Activated T-helper 9 cell treated with anti-CD3 and anti-CD28 coated beads, Interleukin-2, amount 50 U/mL, for 16 hours (primary cell): ENCODE results near the gene PSAPL1.
"Not testable (repeated sequence)": the region's sequence is repeated elsewhere in the genome, so short reads cannot be mapped to it uniquely, and the experiment has no call there.

Source experiments
- DNase-seq: peaks from one replicate; pipeline ENCODE4 v3.0.0-alpha.2; 2020; ENCODE audit warnings: low read depth

Gene PSAPL1

GRCh38 chr4:7458477-7458876, 23.7 kb upstream of the PSAPL1 start:
- DNase-seq, result no peak

- no peak for DNase-seq
Measured at GRCh38 chr4:7458066-7458425, 23.3 kb upstream of the PSAPL1 start.

GRCh38 chr4:7457201-7458065, 22.7 kb upstream of the PSAPL1 start:
- no peak for DNase-seq

DNA sequence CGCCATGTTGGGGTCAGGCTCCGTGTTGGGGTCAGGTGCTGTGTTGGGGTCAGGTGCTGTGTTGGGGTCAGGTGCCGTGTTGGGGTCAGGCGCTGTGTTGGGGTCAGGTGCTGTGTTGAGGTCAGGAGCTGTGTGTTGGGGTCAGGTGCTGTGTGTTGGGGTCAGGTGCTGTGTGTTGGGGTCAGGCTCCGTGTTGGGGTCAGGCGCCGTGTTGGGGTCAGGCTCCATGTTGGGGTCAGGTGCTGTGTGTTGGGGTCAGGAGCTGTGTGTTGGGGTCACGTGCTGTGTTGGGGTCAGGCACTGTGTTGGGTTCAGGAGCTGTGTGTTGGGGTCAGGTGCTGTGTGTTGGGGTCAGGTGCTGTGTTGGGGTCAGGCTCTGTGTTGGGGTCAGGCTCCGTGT, 18.1 kb upstream of the PSAPL1 start:
- DNase-seq, result not testable (repeated sequence)

DNA sequence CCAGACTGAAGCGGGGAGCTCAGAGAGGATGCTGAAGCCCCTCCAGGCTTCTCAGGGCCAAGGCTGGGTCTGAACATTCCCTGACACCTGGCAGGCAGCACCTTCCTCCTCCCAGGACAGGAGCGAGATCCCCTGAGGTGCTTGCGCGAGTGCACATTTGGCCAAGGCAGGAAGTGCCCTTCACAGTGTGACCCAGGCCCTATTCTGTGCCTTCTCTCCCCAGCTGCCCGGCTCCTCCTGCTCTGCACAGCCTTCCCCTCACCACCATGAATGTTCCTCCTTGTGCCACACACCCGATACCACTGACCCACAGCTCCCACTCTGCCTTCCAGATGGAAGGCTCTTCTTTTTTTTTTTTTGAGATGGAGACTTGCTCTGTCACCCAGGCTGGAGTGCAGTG, 17.1 kb upstream of the PSAPL1 start:
- no peak for DNase-seq

GRCh38 chr4:7451434-7451789, 16.7 kb upstream of the PSAPL1 start:
- DNase-seq, result no peak

DNA sequence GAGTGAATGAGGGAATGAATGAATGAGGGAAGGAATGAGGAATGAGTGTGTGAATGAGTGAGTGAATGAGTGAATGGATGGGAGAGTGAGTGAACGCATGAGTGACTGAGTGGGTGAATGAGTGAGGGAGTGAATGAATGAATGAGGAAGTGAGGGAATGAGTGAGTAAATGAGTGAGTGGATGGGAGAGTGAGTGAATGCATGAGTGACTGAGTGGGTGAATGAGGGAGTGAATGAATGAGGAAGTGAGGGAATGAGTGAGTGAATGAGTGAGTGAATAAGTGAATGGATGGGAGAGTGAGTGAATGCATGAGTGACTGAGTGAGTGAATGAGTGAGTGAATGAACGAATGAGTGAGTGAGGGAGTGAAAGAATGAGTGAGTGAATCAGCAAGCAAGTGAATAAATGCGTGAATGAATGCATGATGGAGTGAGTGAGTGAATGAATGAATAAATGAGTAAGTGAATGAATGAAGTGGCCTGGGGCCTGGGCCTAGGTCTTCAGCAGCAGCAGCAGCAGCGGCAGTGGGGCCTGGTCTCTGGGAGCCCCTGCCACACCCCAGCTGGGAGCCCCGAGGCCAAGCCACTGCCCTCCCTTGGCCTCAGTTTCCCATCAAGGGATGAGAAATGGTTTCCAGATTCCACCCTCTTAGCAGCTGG, 16.2 kb upstream of the PSAPL1 start:
- no peak for DNase-seq

- DNase-seq, result no peak
Measured at GRCh38 chr4:7448036-7448435, 13.3 kb upstream of the PSAPL1 start.

GRCh38 chr4:7447236-7447635, 12.5 kb upstream of the PSAPL1 start:
- no peak for DNase-seq

- DNase-seq, result no peak
Measured at GRCh38 chr4:7444731-7445130, 10.0 kb upstream of the PSAPL1 start.

DNA sequence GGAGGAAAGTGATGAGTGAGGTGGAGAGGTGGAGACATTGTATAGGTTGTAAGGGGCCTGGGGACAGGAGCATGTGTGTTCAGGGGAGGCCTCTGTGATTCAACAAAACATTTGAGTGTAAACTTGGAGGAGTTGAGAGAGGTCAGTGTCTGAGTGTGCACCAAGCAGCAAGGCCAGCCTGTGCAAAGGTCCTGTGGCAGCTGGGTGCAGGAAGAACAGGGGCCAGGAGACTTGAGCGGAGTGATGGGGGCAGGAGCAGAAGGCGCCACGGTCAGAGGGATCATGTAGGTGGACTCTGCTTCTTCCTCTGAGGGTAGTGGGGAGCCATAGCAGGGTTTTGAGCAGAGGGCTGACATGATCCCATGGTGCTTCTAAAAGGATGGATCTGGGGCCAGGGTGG, 9.6 kb upstream of the PSAPL1 start:
- no peak for DNase-seq

DNA sequence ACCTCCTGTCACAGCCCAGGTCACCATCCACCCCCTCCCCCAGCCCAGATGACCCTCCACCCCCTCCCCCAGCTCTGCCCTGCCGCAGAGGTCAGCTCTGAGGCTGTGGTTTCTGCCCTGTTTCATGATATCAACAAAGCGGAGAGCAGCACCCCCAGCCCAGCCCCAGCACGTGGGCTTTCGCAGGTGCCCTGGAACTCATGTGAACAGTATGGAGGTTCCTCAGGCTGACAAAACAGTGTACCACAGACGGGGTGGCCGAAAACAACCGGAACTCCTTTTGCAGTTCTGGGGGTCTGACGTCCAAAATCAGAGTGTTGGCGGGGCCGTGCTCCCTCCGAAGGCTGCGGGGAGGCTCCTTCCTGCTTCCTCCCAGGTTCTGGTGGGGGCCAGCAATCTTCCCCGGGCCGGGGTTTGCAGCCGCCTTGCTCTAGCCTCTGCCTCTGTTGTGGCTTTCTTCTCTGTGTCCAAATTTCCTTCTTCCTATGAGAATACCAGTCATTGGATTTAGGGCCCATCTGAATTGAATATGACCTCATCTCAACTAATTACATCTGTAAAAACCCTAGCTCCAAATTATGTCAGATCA, 7.9 kb upstream of the PSAPL1 start:
- no peak for DNase-seq

- DNase-seq, result no peak
Measured at GRCh38 chr4:7441201-7441600, 6.5 kb upstream of the PSAPL1 start.

DNA sequence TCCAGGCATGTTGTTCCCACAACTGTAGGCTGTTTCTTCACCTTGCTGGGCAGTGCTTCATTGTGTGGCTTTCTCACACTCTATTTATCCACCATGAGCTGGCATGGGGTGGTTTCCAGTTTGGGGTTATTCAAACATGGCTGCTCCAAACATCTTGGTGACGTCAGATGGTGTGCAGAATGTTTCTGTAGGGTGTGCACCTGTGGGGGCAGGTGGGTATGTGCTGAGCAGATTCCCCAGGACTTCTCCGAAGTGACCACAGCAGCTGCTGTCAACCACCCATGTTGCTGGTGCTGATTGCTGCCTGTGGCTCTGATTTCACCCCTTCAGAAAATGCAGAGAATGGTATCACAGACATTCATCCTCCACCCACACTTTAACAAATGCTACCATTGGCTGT, 5.0 kb upstream of the PSAPL1 start:
- no peak for DNase-seq

DNA sequence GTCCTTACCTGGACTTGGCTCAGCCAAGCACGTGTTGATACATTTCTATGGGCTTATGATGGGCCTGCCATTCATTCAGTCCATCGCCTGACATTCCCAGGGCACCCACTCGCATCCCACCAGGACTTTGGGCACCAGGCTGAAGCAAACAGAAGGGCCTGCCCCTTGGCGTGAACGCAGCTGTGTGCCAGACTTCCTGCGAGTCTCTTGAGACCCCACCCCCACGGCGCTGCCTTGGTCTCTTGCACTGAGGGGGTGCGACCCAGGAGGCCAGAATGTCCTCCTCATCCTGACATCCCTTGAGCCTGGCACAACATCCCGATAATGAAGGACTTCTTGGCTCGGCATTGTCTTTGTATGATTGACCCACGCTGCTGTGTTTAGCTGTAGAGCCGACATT, 1.5 kb upstream of the PSAPL1 start:
- DNase-seq, result no peak

GRCh38 chr4:7435471-7436061, 836 bp upstream of the PSAPL1 start:
- no peak for DNase-seq

DNA sequence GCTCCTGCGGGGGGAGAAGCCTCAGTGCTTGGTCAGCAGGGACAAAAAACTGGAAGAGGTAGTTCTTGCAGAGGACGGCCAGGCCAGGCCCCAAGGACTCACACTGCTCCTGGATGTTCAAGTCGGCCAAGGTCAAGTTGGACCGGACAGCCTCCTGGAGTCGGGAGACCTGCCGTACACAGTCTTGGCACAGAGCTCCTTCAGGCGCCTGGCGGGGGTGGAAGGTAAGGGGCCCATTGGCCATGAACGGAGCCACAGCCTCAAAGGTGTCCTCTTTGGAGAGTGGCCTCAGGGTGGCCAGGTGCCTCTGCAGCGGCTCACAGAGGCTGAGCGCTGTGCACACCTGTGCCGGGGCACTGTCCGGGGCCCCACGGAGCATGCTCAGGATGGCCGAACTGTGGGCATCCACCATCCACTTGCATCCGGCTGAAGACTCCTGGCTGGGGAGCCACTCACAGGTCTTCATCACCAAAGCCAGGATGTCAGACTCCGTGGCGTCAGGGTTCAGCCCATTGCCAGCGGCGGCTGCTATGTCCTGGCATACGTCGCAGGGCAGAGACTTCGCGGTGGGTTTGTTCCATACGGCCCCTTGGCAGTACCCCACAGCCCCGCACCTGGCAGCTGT, 477 bp downstream of the PSAPL1 start:
- DNase-seq, result no peak

DNA sequence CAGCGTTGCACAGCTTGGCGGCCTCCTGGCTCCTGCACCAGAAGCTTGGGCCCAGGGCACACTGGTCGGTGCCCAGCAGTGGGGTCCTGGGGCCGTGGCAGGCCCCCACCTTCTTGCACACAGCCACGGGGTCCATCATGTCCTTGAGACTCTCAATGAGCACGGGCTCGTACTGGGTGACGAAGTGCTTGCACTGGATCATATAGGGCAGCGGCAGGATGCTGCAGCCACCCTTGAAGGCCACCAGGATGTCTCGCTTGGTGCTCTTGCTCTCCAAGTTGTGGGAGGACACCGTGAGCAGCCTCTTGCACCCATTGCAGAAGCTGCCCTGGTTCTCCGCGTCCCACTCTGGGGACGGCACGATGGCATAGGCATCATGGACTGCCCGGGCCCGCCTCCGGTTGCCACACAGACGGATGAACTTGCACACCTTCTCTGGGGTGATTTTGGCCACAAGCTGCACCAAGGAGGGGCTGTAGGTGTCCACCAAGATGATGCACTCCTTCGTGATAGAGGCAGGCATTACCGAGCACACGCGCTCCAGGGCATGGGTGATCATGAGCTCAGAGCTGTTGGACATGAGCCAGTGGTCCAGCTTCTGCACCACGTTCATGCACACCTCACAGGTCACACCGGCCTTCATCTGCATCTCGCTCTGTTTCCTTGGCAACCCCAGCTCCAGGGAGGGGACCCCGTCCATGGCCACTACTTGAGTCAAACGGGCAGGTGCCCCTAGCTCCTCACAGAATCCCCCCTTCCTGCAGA, 1.2 kb downstream of the PSAPL1 start:
- DNase-seq, result no peak

DNA sequence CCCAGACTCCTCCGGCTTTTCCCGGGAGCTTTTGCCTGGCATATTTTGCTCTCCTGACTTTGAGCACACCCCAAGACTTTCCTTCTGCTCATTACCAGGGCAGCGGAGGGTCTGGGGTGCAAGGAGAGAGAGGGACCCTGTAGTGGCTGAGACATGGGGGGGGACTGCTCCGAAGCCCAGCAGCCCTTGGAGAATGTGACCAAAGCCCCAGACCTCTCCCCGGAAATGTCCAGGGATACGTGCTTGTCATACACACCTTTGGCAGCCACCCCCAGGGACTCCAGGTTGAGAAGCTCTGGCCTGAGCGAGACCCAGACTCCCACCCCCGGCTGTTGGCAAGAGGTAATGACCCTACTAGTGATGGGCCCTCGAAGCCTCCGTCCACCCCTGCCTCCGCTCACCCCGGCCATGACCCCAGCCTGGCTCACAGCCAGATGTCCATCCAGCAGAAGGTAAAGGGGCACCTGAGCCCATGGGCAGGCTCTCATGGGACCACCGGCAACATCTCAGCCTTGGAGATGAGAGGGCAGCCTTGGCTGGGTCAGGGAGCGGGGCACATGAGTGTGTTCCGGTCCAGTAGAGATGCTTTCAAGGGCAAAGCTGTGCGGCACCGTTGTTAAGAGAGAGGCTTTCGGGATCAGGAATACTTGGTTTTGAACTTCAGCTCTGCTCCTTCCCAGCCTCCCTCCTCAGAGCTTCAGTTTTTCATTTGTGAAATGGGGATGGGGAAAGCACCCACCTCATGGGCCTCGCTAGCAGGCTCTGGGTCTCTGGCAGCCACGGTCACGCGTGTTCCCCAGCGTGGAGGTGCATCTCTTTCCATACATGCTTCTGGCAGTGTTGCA, 2.0 kb downstream of the PSAPL1 start:
- DNase-seq, result no peak

DNA sequence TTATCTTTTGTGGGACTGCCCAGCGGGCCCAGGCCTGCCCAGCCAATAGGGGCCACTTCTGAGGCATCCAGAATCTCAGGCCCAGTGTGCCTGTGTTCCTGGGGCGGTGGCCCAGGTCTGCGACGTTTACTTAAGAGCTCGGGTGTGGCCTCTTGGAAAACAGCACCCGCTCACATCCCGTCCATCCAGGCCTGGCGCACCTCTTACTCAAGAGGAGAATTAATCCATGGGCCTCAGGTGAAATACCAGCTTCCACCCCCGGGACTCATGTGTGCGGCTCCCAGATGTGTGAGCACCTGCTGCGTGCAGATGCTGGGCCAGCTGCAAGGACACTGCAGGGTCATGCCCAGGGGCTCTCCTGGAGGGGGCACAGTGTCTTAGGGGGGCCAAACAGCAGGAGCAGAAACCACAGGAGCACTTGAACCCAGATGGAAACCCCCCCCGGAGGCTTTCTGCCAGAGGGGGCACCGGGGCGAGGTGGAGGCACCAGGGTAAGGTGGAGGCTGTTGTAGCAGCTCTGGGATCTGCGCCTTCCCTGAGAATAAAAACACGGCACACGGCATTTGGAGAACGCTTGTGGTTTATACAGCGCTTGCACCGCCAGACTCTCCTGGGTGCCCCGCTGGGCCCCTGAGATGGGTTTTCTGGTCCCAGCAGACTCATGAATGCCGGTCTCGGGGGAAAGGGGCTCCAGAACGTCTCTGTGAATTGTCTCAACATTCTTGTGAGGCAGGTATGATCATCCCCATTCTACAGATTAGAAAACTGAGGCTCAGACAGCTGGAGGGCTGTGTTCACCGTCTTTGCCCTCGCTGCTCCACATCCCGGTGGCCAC, 2.8 kb downstream of the PSAPL1 start:
- no peak for DNase-seq
